LNCaP clone FGC (cell line): ENCODE measurements around the gene UBE2E2.
A peak's percentile ranks its signal among the peaks of the same experiment; 100 is the strongest.

ENCODE experiments used
- DNase-seq: peaks from one replicate; pipeline ENCODE4 v3.0.0-alpha.2; 2011; ENCODE audit warnings: low read depth
- H3K4me3 ChIP-seq: 2 replicates; pipeline ENCODE4 v1.5.1; 2011; ENCODE audit warnings: mild to moderate bottlenecking, low read depth, low read length, control low read depth
- CTCF ChIP-seq: IDR thresholded peaks from 2 replicates; pipeline ENCODE4 v1.5.1; 2012; ENCODE audit warnings: mild to moderate bottlenecking; ENCODE audit not compliant: control insufficient read depth, insufficient read depth; ENCODE audit errors: extremely low read depth

Gene UBE2E2

GRCh38 chr3:23276913-23277658, 74.0 kb downstream of the UBE2E2 start:
- no peak overlapping the region for H3K4me3 ChIP-seq
- no peak for TF ChIP-seq CTCF
- no peak for DNase-seq

GRCh38 chr3:23277688-23278087, 74.6 kb downstream of the UBE2E2 start:
- no peak overlapping the region for H3K4me3 ChIP-seq
- no peak for TF ChIP-seq CTCF
- no peak for DNase-seq

GRCh38 chr3:23283625-23284024, 80.5 kb downstream of the UBE2E2 start:
- no peak for TF ChIP-seq CTCF
- DNase-seq = no peak
- H3K4me3 ChIP-seq = no peak overlapping the region

GRCh38 chr3:23288286-23288685, 85.2 kb downstream of the UBE2E2 start:
- TF ChIP-seq CTCF = no peak
- peak; percentile 56 for DNase-seq
- no peak overlapping the region for H3K4me3 ChIP-seq

GRCh38 chr3:23288715-23289114, 85.6 kb downstream of the UBE2E2 start:
- no peak overlapping the region for H3K4me3 ChIP-seq
- TF ChIP-seq CTCF = no peak
- DNase-seq = no peak

GRCh38 chr3:23292432-23292831, 89.3 kb downstream of the UBE2E2 start:
- H3K4me3 ChIP-seq = no peak overlapping the region
- DNase-seq = no peak
- no peak for TF ChIP-seq CTCF
